GM20000 (cell line): ENCODE results near the gene ANKRD44.
A peak's percentile ranks its signal among the peaks of the same experiment; 100 is the strongest.

Experiments used
- DNase-seq: peaks from one replicate; pipeline ENCODE4 v3.0.0; 2012; ENCODE audit warnings: low spot score
- CTCF ChIP-seq: IDR thresholded peaks from 2 replicates; pipeline ENCODE4 v1.5.1; 2012; ENCODE audit warnings: mild to moderate bottlenecking, control low read depth; ENCODE audit errors: extremely low read depth, missing control alignments

ANKRD44 gene

GRCh38 chr2:197124639-197125390, 185.8 kb downstream of the ANKRD44 start:
- no peak for TF ChIP-seq CTCF
- DNase-seq: no peak

GRCh38 chr2:197122821-197123220, 187.8 kb downstream of the ANKRD44 start:
- no peak for DNase-seq
- TF ChIP-seq CTCF: no peak

DNA sequence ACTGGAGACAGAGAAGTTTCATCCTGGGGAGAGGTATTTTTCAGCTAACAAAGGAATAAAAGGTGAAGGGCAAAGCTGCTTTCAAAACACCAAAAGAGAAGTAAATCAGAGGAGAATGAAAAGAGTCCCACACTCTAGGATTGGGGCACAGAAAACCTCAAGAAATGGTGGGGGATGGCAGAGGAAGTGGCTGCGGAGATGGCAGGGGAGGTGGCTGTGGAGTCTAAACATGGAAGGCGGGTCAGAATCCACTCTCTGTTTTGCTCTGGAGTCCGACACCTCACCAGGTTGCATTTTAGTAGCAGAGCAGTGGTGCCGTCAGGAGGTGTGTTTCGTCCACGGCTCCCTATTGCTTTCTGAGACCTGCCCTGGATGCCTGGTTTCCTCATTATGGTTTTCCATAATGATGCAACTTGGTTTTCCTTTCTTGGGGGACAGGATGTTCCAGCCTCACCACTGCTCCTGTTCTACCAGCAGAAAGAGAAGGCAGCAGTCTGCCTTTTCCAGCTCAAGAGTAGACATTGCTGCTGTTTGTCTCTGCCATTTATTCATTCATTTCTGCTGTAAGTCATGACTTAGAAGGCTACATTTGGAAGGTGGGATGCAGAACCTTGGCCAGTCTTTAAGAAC, 188.7 kb downstream of the ANKRD44 start:
- TF ChIP-seq CTCF: no peak
- DNase-seq: no peak

DNA sequence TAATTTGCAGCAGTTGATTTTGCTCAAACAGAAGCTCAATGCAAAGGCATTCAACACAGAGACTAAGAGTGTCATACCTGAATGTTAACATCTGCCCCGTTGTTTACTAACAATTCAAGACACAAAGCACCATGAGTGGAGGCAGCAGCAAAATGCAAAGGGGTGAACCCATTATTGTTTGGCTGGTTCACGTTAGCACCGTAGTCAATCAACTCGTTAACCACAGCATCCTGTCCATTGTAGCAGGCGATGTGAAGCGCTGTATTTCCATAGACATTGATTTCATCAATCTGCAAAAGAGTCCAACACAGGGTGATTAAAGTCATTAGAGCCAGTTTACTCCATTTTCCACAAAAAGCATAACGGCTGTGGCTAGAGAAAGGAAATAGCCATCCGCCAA, 189.3 kb downstream of the ANKRD44 start:
- no peak for TF ChIP-seq CTCF
- DNase-seq: no peak

GRCh38 chr2:197116306-197116879, 194.2 kb downstream of the ANKRD44 start:
- DNase-seq: no peak
- no peak for TF ChIP-seq CTCF

DNA sequence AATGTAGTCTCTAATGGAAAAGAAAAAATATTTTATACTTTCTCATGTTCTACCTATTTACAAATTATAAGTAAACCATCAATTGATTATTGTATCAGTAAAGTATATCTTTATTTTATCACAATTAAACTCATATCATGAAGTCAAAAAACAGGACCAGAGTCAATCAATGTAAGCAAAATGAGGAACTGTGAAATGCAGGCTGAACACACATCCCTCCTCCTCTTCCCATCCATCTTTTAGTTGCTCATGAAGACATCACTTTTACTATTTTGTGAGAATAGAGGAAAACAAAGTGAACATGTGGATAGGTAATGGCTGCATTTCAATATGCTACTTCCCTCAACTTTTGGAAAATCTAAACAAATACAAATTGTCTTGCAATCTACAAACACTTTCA, 195.3 kb downstream of the ANKRD44 start:
- DNase-seq: no peak
- no peak for TF ChIP-seq CTCF

DNA sequence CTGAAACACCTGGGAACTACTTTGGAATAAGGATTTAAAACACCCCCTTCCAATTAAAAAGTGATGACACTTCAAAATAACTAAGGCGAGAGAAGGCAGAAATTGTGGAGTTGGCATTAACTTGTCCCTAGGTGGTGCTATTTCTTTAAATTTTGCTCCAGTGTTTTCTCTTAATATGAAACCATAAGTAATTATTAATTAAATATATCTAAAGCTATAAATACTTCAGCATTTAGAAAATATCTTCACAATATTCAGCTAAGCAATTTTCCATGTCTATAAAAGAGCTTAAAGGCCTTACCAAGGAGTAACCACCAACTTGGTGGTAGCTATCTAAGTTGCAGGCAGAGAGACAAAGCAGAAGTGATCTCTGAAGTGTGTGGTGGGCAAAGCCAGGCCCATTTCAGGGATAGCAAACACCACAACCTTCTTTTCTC, 197.3 kb downstream of the ANKRD44 start:
- TF ChIP-seq CTCF: peak; percentile 41
- peak; percentile 35 for DNase-seq
